PC-3 (cell line): ENCODE data around the gene EDIL3. TPM values are rescaled to one million over a fixed set of nuclear protein-coding genes. Genes with fewer than 3 reads are reported as not detected.
"Not testable (repeated sequence)": the region's sequence is repeated elsewhere in the genome, so short reads cannot be mapped to it uniquely, and the experiment has no call there.

Source experiments
- ATAC-seq: fragments of 200-7000 bp; cut with Tn5 transposase; 2 replicates; pipeline ENCODE4 v1.9.1; 2020; ENCODE audit warnings: mild to moderate bottlenecking, moderate library complexity
- BruUV-seq: library from RNA; stranded (reverse); fragments of 400-500 nt; replicated peaks from 2 replicates; lab custom pipeline; 2021; lab: Mats Ljungman, UMichigan
- CTCF ChIA-PET: fragments of 300-600 bp; sonication (Branson Sonifier 250); formaldehyde crosslinking; loops from one replicate; lab custom pipeline; 2022; ENCODE audit warnings: antibody characterized with exemption; lab: Charles Lee
- POLR2A ChIA-PET: fragments of 300-600 bp; sonication (Branson Sonifier 250); formaldehyde crosslinking; loops from one replicate; lab custom pipeline; 2022; ENCODE audit warnings: antibody characterized with exemption; ENCODE audit not compliant: unreplicated experiment; lab: Charles Lee
- DNase-seq: peaks from one replicate; pipeline ENCODE4 v3.0.0-alpha.2; 2015
- H2AFZ ChIP-seq: fragments of 300-600 bp; sonication (generic); 2 replicates; pipeline ENCODE4 v1.6.0; 2016; ENCODE audit warnings: antibody characterized with exemption, low read length
- H3F3A ChIP-seq: fragments of 300-600 bp; sonication (generic); one replicate; pipeline ENCODE4 v1.6.0; 2017; ENCODE audit warnings: antibody characterized with exemption, low read length, control low read depth, mild to moderate bottlenecking; ENCODE audit not compliant: unreplicated experiment
- H3K27ac ChIP-seq: fragments of 300-600 bp; sonication (generic); 2 replicates; pipeline ENCODE4 v1.5.1; 2016; ENCODE audit warnings: mild to moderate bottlenecking, low read length
- H3K27me3 ChIP-seq: fragments of 300-600 bp; sonication (generic); 2 replicates; pipeline ENCODE4 v1.6.1; 2016; ENCODE audit warnings: low read length, mixed read lengths
- H3K36me3 ChIP-seq: fragments of 300-600 bp; sonication (generic); 2 replicates; pipeline ENCODE4 v1.6.1; 2016; ENCODE audit warnings: low read depth, mixed run types, low read length, mixed read lengths
- H3K4me1 ChIP-seq: fragments of 300-600 bp; sonication (generic); 2 replicates; pipeline ENCODE4 v1.5.1; 2016; ENCODE audit warnings: low read length; ENCODE audit not compliant: insufficient read depth
- H3K4me2 ChIP-seq: fragments of 300-600 bp; sonication (generic); 2 replicates; pipeline ENCODE4 v1.6.0; 2016; ENCODE audit warnings: low read length
- H3K4me3 ChIP-seq: fragments of 300-600 bp; sonication (generic); 2 replicates; pipeline ENCODE4 v1.5.1; 2016; ENCODE audit warnings: mild to moderate bottlenecking, low read length, mixed read lengths
- H3K79me2 ChIP-seq: fragments of 300-600 bp; sonication (generic); 2 replicates; pipeline ENCODE4 v1.6.1; 2017; ENCODE audit warnings: low read length, mixed read lengths
- H3K9ac ChIP-seq: fragments of 300-600 bp; sonication (generic); 2 replicates; pipeline ENCODE4 v1.6.0; 2016; ENCODE audit warnings: mild to moderate bottlenecking, low read length
- H3K9me2 ChIP-seq: fragments of 300-600 bp; sonication (generic); replicated peaks from 2 replicates; pipeline ENCODE4 v1.6.1; 2016; ENCODE audit warnings: mixed run types, low read length, mixed read lengths
- H3K9me3 ChIP-seq: fragments of 300-600 bp; sonication (generic); 2 replicates; pipeline ENCODE4 v1.6.1; 2016; ENCODE audit warnings: low read length, mixed read lengths
- H4K20me1 ChIP-seq: fragments of 300-600 bp; sonication (generic); 2 replicates; pipeline ENCODE4 v1.6.1; 2016; ENCODE audit warnings: low read length, mixed read lengths
- EZH2 ChIP-seq: fragments of 300-600 bp; sonication (generic); IDR thresholded peaks from one replicate; pipeline ENCODE4 v1.6.1; 2017; ENCODE audit warnings: antibody characterized with exemption, mild to moderate bottlenecking, low read length; ENCODE audit not compliant: unreplicated experiment
- EZH2phosphoT487 ChIP-seq: fragments of 300-600 bp; sonication (generic); IDR thresholded peaks from 2 replicates; pipeline ENCODE4 v1.6.1; 2018; ENCODE audit warnings: mild to moderate bottlenecking, antibody characterized with exemption, low read length, borderline replicate concordance
- intact Hi-C: fragments of 100-400 bp; cut with micrococcal nuclease; formaldehyde crosslinking; loops from 2 replicates; pipeline ENCODE4 v1.9.0; 2023
- total RNA-seq: library from RNA; depleted of rRNA; stranded (reverse); fragments of >200 nt; gene quantifications from 2 replicates; pipeline ENCODE4 v1.2.3, GENCODE V29; 2014
- TF ChIP-seq, protein P1 (sequence below): fragments of 300-600 bp; sonication (generic); conservative IDR thresholded peaks from 2 replicates; pipeline ENCODE4 v1.5.1; 2017; ENCODE audit warnings: antibody characterized with exemption, low read depth, mild to moderate bottlenecking, low read length

Gene EDIL3
- total RNA-seq, 1 experiment from 2014 or later, result 13.8 TPM

DNA sequence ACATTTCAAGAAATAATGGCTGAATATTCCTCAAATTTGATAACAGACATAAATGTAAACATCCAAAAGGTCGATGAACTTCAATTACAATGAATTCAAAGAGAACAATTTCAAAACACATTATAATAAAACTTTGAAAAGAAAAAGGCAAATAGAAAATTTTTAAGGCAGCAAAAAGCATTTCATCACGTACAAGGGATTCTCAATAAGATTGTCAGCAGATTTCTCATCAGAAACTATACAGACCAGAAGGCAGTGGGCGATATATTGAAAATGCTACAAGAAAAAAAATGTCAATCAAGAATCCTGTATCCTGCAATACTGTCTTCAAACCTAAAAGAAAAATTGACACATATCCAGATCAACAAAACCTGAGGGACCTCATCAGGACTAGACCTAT is 62.0 kb downstream of the EDIL3 start:
- ChIA-PET CTCF (no interaction called here), POLR2A (no interaction called here)
- Histone ChIP-seq H3K9ac (no peak overlapping the region), H3K9me3 (no peaks in the 10 kb centered on the region; the same call in 1 of the 2 replicates), H3K4me1 (no peaks in the 10 kb centered on the region), H3K36me3 (no peaks in the 10 kb centered on the region), H3K79me2 (no peaks in the 10 kb centered on the region), H3K4me3 (no peak overlapping the region), H3F3A (no peaks in the 10 kb centered on the region), H3K27ac (no peak overlapping the region), H3K4me2 (no peak overlapping the region), H3K27me3 (no peaks in the 10 kb centered on the region), H2AFZ (no peak overlapping the region), H3K9me2 (no peaks in the 10 kb centered on the region), H4K20me1 (no peaks in the 10 kb centered on the region)
- ATAC-seq (no peak), DNase-seq (no peak)
- BruUV-seq, result no TSS peak
- TF ChIP-seq, protein P1, sequence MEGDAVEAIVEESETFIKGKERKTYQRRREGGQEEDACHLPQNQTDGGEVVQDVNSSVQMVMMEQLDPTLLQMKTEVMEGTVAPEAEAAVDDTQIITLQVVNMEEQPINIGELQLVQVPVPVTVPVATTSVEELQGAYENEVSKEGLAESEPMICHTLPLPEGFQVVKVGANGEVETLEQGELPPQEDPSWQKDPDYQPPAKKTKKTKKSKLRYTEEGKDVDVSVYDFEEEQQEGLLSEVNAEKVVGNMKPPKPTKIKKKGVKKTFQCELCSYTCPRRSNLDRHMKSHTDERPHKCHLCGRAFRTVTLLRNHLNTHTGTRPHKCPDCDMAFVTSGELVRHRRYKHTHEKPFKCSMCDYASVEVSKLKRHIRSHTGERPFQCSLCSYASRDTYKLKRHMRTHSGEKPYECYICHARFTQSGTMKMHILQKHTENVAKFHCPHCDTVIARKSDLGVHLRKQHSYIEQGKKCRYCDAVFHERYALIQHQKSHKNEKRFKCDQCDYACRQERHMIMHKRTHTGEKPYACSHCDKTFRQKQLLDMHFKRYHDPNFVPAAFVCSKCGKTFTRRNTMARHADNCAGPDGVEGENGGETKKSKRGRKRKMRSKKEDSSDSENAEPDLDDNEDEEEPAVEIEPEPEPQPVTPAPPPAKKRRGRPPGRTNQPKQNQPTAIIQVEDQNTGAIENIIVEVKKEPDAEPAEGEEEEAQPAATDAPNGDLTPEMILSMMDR, result no peak
- no peak for TF ChIP-seq EZH2
- no peak for TF ChIP-seq EZH2phosphoT487
- intact Hi-C loops, result no loop called here

DNA sequence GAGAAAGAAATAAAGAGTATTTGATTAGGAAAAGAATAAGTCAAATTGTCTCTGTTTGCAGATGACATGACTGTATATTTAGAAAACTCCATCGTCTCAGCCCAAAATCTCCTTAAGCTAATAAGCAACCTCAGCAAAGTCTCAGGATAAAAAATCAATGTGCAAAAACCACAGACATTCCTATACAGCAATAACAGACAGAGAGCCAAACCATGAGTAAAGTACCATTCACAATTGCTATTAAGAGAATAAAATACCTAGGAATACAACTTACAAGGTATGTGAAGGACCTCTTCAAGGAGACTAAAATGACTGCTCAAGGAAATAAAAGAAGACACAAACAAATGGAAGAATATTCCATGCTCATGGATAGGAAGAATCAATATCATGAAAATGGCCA is 66.9 kb downstream of the EDIL3 start:
- H3K4me3 ChIP-seq, H2AFZ ChIP-seq, H3K4me1 ChIP-seq, BruUV-seq, intact Hi-C loops, H3K4me2 ChIP-seq, H3K27ac ChIP-seq, H3K9me2 ChIP-seq, CTCF ChIA-PET, H3K79me2 ChIP-seq, H3K9ac ChIP-seq, H3K27me3 ChIP-seq, H3K9me3 ChIP-seq, H3K36me3 ChIP-seq, ATAC-seq, H4K20me1 ChIP-seq, DNase-seq, POLR2A ChIA-PET, H3F3A ChIP-seq: not testable (repeated sequence)

- H3K79me2 ChIP-seq, H3F3A ChIP-seq, CTCF ChIA-PET, H4K20me1 ChIP-seq, H3K27ac ChIP-seq, H3K9ac ChIP-seq, H3K4me1 ChIP-seq, BruUV-seq, H3K4me2 ChIP-seq, H3K4me3 ChIP-seq, ATAC-seq, H3K36me3 ChIP-seq, H3K9me3 ChIP-seq, H3K9me2 ChIP-seq, intact Hi-C loops, DNase-seq, POLR2A ChIA-PET, H2AFZ ChIP-seq, H3K27me3 ChIP-seq: not testable (repeated sequence)
Measured at GRCh38 chr5:84312280-84312679, 72.4 kb downstream of the EDIL3 start.

- H3K79me2 ChIP-seq, H3K4me2 ChIP-seq, POLR2A ChIA-PET, BruUV-seq, H3K4me3 ChIP-seq, H4K20me1 ChIP-seq, H2AFZ ChIP-seq, H3K9me2 ChIP-seq, H3K27ac ChIP-seq, H3K9ac ChIP-seq, DNase-seq, H3K36me3 ChIP-seq, H3K27me3 ChIP-seq, CTCF ChIA-PET, H3K4me1 ChIP-seq, ATAC-seq, H3K9me3 ChIP-seq, H3F3A ChIP-seq: not testable (repeated sequence)
- intact Hi-C loops, result loop anchor here (10.0 kb wide), 1 partner anchor 55 kb away; no protein-coding TSS in a partner anchor
Measured at GRCh38 chr5:84309850-84310249, 74.8 kb downstream of the EDIL3 start.
